ENCODE results near the gene RTP5. TPM values are rescaled to one million over a fixed set of nuclear protein-coding genes. Genes with fewer than 3 reads are reported as not detected.

The RTP5 gene
- total and polyA plus RNA-seq, 8 donors: 0.10 to 0.43 TPM; not detected in 6

DNA sequence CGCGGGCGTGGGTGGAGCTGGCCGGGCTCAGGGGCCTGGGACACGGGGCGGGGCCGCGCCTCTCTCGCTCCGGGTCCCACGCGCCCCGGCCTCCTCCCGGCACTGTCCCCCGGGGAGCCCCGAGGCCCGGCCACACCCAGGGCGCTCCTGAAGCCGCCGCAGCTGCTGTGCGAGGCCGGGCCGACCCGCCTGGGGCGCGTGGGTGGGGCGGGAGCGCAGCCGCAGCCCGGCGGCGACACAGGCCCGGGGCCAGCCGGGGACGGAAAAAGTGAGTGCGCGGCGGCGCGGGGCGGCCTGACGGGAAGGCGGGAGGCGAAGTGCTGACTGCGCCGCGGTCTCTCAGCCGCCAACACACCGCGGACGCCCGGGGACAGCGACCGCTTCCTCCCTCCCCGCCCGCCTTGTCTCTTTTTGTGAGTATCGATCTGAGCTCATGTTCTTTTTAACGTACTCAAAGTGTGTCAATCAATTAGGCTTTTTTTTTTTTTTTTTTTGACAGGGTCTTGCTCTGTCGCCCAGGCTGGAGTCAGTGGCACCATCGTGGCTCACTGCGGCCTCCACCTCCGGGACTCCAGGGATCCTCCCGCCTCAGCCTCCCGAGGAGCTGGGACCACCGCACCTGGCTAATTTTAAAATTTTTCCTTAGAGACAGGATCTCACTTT, 25.3 kb upstream of the RTP5 start:
- Histone ChIP-seq H3K4me3 (peak overlapping the region; percentile 36 to 46 (median 40)), H3K27ac (peak overlapping the region in 4 of 5 donors; percentile 20 to 76 (median 62))
- WGBS, 5 donors: 5 to 10% (median 5%) methylated on average over 27 to 65 of the region's 65 CpGs

GRCh38 chr2:241844831-241845578, 24.5 kb upstream of the RTP5 start:
- peak overlapping the region in 2 of 5 donors; percentile 20 to 76 for H3K27ac ChIP-seq
- peaks cover 7 to 24% (median 17%) of the 10 kb centered on the region in 4 donors for H3K4me1 ChIP-seq
- DNase-seq: peak in 1 of 2 donors; percentile 10
- intact Hi-C loops (cut with DNase I; ENCODE audit: low total_unique reads): no loop called here
- H3K27me3 ChIP-seq: peaks cover 0 to 13% (median 0%) of the 10 kb centered on the region in 3 donors
- TF ChIP-seq POLR2AphosphoS5 (IDR thresholded peaks at IDR 0.05) (no peak), POLR2A (IDR thresholded peaks at IDR 0.05) (no peak), EP300 (IDR thresholded peaks at IDR 0.05) (no peak), CTCF (IDR thresholded peaks at IDR 0.05) (no peak)
- no peaks in the 10 kb centered on the region for H3K36me3 ChIP-seq
- peak overlapping the region in 2 of 4 donors; percentile 19 to 37 for H3K4me3 ChIP-seq
- WGBS, 5 donors: 71 to 88% (median 83%) methylated on average over 23 to 37 of the region's 37 CpGs
- no peaks in the 10 kb centered on the region for H3K9me3 ChIP-seq

More for the DNA sequence above, 25.3 kb upstream of the RTP5 start:
- peak; percentile 77 to 94 for DNase-seq
- Histone ChIP-seq H3K27me3 (peaks cover 0 to 7% (median 0%) of the 10 kb centered on the region in 3 donors), H3K4me1 (peaks cover 7 to 24% (median 17%) of the 10 kb centered on the region in 4 donors), H3K36me3 (no peaks in the 10 kb centered on the region), H3K9me3 (no peaks in the 10 kb centered on the region)
- TF ChIP-seq CTCF (IDR thresholded peaks at IDR 0.05) (peak in 1 of 7 experiments; percentile 13), POLR2AphosphoS5 (IDR thresholded peaks at IDR 0.05) (peak in 2 of 3 donors; percentile 55 to 71), POLR2A (IDR thresholded peaks at IDR 0.05) (no peak)
- intact Hi-C loops (cut with DNase I; ENCODE audit: low total_unique reads): no loop called here

GRCh38 chr2:241846406-241846805, 23.1 kb upstream of the RTP5 start:
- 87 to 93% (median 87%) methylated on average over 21 to 22 of the region's 22 CpGs for WGBS, 5 donors
- intact Hi-C loops (cut with DNase I; ENCODE audit: low total_unique reads): no loop called here

More at GRCh38 chr2:241846406-241846805, 23.1 kb upstream of the RTP5 start:
- peaks cover 7 to 24% (median 17%) of the 10 kb centered on the region in 4 donors for H3K4me1 ChIP-seq
- TF ChIP-seq POLR2A (IDR thresholded peaks at IDR 0.05): no peak
- no peak for TF ChIP-seq CTCF (IDR thresholded peaks at IDR 0.05)
- no peak for TF ChIP-seq POLR2AphosphoS5 (IDR thresholded peaks at IDR 0.05)
- TF ChIP-seq EP300 (IDR thresholded peaks at IDR 0.05): no peak
- peaks cover 0 to 19% (median 0%) of the 10 kb centered on the region in 3 donors for H3K27me3 ChIP-seq
- H3K27ac ChIP-seq: no peak overlapping the region
- H3K36me3 ChIP-seq: no peaks in the 10 kb centered on the region
- no peak for DNase-seq
- no peaks in the 10 kb centered on the region for H3K9me3 ChIP-seq
- H3K4me3 ChIP-seq: no peak overlapping the region
